ENCODE measurements around the gene TRO. TPM values are rescaled to one million over a fixed set of nuclear protein-coding genes. Genes with fewer than 3 reads are reported as not detected.

The TRO gene
- total and polyA plus RNA-seq, 9 donors: 18.7 to 56.6 (median 37.3) TPM

- Histone ChIP-seq H3K9me3 (no peaks in the 10 kb centered on the region), H3K4me3 (no peak overlapping the region), H3K27me3 (no peaks in the 10 kb centered on the region), H3K36me3 (no peaks in the 10 kb centered on the region), H3K4me1 (ENCODE audit: insufficient read depth) (no peaks in the 10 kb centered on the region), H3K27ac (no peak overlapping the region)
- no peak for DNase-seq
- intact Hi-C loops (cut with DNase I): loop anchor here in 1 of 4 donors (10.0 kb wide), 1 partner anchor 1275 kb away; no protein-coding TSS in a partner anchor
- TF ChIP-seq POLR2A (IDR thresholded peaks at IDR 0.05) (no peak), CTCF (IDR thresholded peaks at IDR 0.05) (no peak), EP300 (IDR thresholded peaks at IDR 0.05) (no peak)
Observed at GRCh38 chrX:54979432-54979831, 58.8 kb downstream of the TRO start.

GRCh38 chrX:54980334-54980733, 59.7 kb downstream of the TRO start:
- Histone ChIP-seq H3K27me3 (no peaks in the 10 kb centered on the region), H3K9me3 (no peaks in the 10 kb centered on the region), H3K27ac (no peak overlapping the region), H3K36me3 (no peaks in the 10 kb centered on the region), H3K4me3 (no peak overlapping the region), H3K4me1 (ENCODE audit: insufficient read depth) (no peaks in the 10 kb centered on the region)
- TF ChIP-seq EP300 (IDR thresholded peaks at IDR 0.05): no peak
- TF ChIP-seq CTCF (IDR thresholded peaks at IDR 0.05): no peak
- no peak for TF ChIP-seq POLR2A (IDR thresholded peaks at IDR 0.05)
- DNase-seq: no peak
- intact Hi-C loops (cut with DNase I): no loop called here
- WGBS, 3 donors: 62 to 70% (median 66%) methylated on average over 6 of the region's 6 CpGs

Small RNA genes lying within 50 kb of the gene (small RNA-seq; reads per million reads assigned to genes)
- gene RF00614: not detected

Other genes starting within 250 kb of the TRO start
- gene ITIH6, start 122.6 kb upstream of the TRO start, total RNA-seq: not detected
- gene ITIH6, start 122.6 kb upstream of the TRO start, polyA plus RNA-seq: under 1 TPM; 0.01 to 0.05 TPM
- gene MAGED2, start 113.1 kb upstream of the TRO start, total RNA-seq: 100 to 1,000 TPM; 190 to 302 (median 250) TPM
- gene MAGED2, start 113.1 kb upstream of the TRO start, polyA plus RNA-seq: 100 to 1,000 TPM; 238 to 279 TPM
- under 1 TPM in 1 of 7 donors, not detected in 6; 0.25 TPM for gene PFKFB1, start 73.4 kb downstream of the TRO start, total RNA-seq
- gene PFKFB1, start 73.4 kb downstream of the TRO start, polyA plus RNA-seq: under 1 TPM; 0.07 to 0.23 TPM
- 10 to 100 TPM in 6 of 7 donors, 1 to 10 TPM in 1; 9.7 to 18.5 (median 12.2) TPM for gene APEX2, start 79.5 kb downstream of the TRO start, total RNA-seq
- 10 to 100 TPM in 1 of 2 donors, 1 to 10 TPM in 1; 8.7 to 11.3 TPM for gene APEX2, start 79.5 kb downstream of the TRO start, polyA plus RNA-seq
- 1 to 10 TPM in 2 of 7 donors, under 1 TPM in 4, not detected in 1; 0.30 to 2.4 (median 0.78) TPM for gene ALAS2, start 110.2 kb downstream of the TRO start, total RNA-seq
- under 1 TPM in 1 of 2 donors, not detected in 1; 0.20 TPM for gene ALAS2, start 110.2 kb downstream of the TRO start, polyA plus RNA-seq
- under 1 TPM in 1 of 7 donors, not detected in 6; 0.75 TPM for gene PAGE2B, start 154.2 kb downstream of the TRO start, total RNA-seq
- not detected for gene PAGE2B, start 154.2 kb downstream of the TRO start, polyA plus RNA-seq
- not detected for gene PAGE2, start 168.2 kb downstream of the TRO start, total RNA-seq
- gene PAGE2, start 168.2 kb downstream of the TRO start, polyA plus RNA-seq: not detected